Fibroblast of mammary gland (primary cell): ENCODE data around the gene AGER.
"Not testable (repeated sequence)": the region's sequence is repeated elsewhere in the genome, so short reads cannot be mapped to it uniquely, and the experiment has no call there.

Experiments used
- DNase-seq: peaks from one replicate; pipeline ENCODE4 v3.0.0-alpha.2; 2010; ENCODE audit warnings: low read depth
- H3K4me3 ChIP-seq: 2 replicates; pipeline ENCODE4 v1.5.1; 2011; ENCODE audit warnings: low read depth, mild to moderate bottlenecking, low read length, moderate library complexity; ENCODE audit not compliant: control insufficient read depth
- CTCF ChIP-seq: conservative IDR thresholded peaks from 2 replicates; pipeline ENCODE4 v1.5.1; 2011; ENCODE audit warnings: low read depth, low read length, inconsistent platforms; ENCODE audit not compliant: control insufficient read depth, insufficient read depth

AGER gene

GRCh38 chr6:32218167-32218566 lies 34.1 kb upstream of the AGER start:
- no peak overlapping the region for H3K4me3 ChIP-seq
- no peak for DNase-seq
- TF ChIP-seq CTCF: no peak

- TF ChIP-seq CTCF: no peak
- no peak for DNase-seq
- no peak overlapping the region for H3K4me3 ChIP-seq
These were observed 32.9 kb upstream of the AGER start for GRCh38 chr6:32216998-32217397.

DNA sequence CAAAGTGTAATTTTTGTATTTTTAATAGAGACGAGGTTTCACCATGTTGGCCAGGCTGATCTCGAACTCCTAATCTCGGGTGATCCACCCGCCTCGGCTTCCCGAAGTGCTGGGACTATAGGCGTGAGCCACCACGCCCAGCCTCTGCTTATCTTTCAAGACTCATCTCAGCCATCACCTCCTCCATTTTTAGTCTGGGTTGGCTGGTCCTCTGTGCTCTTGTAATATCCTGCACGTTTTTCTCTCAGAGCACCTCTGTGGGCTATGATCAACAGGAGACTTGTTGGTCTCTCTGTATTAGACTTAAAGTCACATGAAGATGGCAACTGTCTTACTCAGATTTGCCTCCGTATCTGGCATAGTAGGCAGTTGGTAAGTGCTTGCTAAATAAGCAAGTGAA lies 32.2 kb upstream of the AGER start:
- no peak for TF ChIP-seq CTCF
- no peak for DNase-seq
- H3K4me3 ChIP-seq: no peak overlapping the region

DNA sequence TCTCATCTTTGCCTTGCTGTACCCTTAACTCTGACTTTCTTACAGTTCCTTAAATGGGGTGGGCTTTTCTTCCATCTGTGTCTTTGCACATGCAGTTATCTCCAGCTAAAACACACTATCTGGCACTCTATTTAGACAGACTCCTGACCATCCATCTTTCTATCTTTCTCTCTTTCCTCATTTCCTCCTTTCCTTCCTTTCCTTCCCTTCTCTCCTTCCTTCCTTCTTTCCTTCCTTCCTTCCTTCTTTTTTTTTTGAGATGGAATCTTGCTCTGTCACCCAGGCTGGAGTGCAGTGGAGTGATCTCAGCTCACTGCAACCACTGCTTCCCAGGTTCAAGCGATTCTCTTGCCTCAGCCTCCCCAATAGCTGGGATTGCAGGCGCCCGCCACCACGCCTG lies 31.6 kb upstream of the AGER start:
- no peak overlapping the region for H3K4me3 ChIP-seq
- no peak for DNase-seq
- no peak for TF ChIP-seq CTCF

DNA sequence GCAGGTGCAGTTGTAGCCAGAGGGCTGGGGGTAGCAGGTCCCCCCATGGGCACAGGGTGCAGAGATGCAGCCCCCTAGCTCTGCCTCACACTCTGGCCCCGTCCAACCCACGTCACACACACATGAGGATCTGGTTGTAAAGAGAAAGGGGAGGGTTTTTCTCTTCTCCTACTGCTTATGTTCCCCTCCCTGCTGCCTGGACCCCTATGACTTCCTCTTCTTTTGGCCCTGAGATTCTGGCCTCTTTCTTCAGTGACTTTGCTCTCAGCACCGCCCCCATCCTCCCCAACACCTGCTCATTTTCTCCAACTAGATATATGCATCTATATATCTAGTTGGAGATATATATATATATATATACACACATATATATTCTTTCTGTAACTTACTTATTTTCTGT lies 30.1 kb upstream of the AGER start:
- no peak for DNase-seq

GRCh38 chr6:32213649-32214048 lies 29.6 kb upstream of the AGER start:
- no peak for TF ChIP-seq CTCF
- H3K4me3 ChIP-seq: no peak overlapping the region
- DNase-seq: no peak

More for the DNA sequence above, 30.1 kb upstream of the AGER start:
- no peak overlapping the region for H3K4me3 ChIP-seq
- no peak for TF ChIP-seq CTCF

DNA sequence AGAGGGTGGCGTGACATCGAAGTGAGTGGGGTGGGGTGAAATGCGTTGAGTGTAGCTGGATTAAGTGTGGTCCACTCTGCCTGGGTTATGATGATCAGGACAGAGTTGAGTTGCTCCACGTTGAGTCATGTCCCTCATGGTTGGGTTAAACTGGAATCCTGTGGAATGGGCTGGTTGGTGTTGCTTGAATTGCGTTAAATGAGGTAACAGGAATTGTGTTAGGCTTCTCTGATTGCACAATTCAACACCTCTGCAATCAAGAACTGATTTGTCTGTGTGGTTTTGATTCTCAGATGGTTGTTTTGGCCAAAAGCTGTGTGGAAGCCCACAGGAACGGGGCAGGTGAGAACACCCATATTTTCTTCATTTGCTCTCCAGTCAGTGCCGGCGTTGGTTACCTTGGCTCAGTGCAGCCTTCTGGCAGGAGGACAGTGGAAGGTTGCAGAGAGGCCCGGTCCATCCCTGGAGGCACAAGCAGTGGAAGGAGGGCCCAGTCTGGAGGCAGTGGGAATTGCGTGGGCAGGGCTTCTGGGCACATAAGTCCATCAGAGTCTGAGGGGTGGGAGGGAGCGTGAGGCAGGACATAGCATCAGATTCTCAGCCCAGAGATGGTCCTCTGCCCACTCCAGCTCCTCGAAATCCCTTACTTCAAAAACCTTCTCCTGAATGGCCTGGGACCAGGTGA lies 28.2 kb upstream of the AGER start:
- H3K4me3 ChIP-seq: no peak overlapping the region
- no peak for TF ChIP-seq CTCF
- no peak for DNase-seq

- not testable (repeated sequence) for DNase-seq, H3K4me3 ChIP-seq
These were observed 27.4 kb upstream of the AGER start for GRCh38 chr6:32211432-32211831.
